UCSD-AML1 (cell line): ENCODE data around the gene SLC18A2.

Experiments
- DNase-seq: peaks from one replicate; lab custom pipeline; 2025; ENCODE audit not compliant: unreplicated experiment; lab: John Stamatoyannopoulos, UW

SLC18A2 gene

DNA sequence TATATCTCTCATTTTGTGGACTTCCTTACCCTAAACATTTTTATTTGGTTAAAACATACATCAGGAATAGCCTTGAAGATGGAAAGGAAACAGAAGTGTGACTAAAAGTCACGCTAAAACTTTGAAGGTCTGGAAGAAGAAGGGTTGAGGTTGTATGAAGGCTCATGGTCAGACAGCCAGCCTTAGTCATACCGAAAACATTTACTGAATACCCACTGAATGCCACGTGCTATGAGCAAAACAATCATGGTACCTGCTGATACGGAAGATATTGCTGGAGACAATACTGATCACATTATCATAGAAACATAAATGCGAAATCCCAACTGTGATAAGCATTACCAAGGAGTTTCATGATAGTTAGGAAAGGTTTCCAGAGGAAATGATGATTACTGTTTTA lies 70.3 kb downstream of the SLC18A2 start:
- no peak for DNase-seq

DNA sequence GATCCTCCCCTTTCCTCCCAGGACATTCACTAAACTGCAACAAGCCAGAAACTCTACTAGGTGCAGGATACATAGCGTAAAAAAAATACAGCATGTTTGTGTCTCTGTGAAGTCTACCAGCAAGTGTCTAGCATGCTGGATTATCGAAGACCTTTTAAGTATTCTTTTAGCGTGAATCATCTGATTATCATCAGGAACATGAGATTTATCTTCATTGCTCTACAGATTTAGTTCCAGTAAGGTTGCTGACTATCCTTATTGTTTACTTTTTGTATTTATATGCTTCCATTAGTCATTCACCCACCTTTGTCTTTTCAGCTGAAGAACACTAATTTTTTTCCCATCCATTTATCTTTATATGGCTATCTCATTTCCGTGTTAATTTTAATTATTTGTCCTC lies 71.5 kb downstream of the SLC18A2 start:
- DNase-seq = no peak

DNA sequence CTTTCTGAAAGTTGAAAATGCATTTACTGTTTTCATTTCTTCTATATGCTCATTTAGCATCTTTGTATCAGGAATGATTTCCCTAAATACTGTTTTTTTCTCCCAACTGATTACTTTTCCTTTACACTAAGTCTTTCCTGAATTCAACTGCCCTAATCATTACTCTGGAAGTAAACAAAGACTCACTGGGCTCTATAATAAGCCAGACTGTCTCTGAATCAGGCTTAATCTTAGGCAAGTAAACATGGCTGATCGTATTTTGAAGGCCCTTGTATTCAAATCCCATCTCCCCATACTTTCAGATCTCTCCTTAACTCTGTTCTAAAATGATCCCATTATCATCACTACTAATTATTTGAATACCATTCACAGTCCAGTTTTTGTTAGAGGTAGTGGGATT lies 72.7 kb downstream of the SLC18A2 start:
- no peak for DNase-seq

DNA sequence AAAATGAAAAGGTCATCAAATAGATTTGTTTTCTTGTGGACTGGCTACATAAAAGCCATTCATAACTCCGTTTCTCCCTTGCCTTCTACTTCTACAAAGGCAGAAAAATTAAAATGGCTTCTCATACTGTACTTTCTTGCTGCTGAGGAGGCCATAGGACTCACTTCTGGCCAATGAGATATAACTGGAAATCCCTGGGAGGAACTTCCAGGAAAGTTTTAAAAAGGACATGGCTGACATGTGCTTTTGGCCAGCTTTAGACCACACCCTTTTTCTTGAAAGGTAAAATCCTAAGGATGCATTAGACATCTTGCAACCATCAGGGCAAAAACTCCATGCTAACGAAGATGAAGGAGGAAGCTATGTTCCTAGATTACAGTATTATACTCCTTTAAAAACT lies 75.8 kb downstream of the SLC18A2 start:
- DNase-seq = no peak

DNA sequence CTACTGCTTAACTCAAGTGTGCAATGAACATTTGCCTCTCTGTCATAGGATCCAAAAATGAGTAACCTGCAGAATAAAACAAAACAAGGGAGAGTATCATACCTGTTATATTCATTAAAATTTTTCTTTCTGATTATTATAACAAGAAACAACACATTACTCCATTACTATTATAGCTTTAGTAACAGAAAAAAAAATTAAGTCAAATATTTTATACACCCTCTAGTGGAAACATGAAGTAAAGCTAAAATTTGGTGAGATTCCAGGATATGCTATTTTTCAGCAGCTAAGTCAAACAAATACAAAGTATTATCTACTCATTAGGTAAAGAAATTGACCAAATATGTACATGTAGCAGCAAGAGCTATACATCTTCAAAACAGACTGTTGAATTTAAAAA lies 78.0 kb downstream of the SLC18A2 start:
- no peak for DNase-seq

DNA sequence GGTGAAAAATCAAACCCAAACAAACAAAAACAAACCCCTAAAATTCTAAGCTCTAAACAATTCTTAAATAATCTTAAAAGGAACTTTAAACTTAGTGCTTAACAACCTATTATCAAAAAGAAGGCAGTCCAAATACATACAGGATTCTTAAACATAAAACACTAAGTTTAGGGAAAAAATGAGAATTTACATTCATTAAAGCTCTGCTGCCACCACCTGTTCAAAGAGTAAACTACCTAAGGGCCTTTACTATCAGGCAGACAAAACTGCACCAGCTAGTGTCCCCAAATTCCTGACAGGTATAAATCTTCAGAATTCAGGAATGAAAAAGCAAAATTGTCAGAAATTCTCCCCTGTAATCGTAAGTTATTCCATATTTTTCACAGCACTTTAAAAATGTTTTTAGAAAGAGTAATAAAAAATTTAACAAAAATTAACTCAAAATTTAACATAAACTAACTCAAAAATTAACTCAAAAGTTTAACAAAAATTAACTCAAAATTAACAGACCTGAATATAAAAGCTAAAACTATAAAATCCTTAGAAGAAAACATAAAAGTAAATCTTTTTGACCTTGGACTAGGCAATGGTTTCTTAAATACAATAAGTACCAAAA lies 79.2 kb downstream of the SLC18A2 start:
- DNase-seq = no peak

DNA sequence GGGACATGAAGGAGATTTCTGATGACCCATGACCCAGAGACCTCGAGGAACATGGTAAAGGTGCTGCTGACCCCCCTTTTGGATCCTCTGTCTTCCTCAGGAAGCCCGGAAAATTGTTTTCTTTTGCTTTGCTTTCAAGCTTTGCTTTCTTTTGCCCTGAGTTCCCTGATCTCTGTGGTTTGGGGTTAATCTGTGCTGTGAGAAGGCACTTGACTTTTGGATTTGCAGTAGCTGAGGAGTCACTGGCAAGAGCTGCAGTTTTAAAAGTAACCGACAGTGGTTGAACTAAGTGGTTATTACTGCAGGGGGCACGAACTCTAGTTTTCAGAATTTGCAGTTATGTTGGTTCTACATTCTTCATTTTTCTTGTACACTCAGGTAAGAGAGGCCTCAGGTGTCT lies 81.3 kb downstream of the SLC18A2 start:
- DNase-seq = no peak

DNA sequence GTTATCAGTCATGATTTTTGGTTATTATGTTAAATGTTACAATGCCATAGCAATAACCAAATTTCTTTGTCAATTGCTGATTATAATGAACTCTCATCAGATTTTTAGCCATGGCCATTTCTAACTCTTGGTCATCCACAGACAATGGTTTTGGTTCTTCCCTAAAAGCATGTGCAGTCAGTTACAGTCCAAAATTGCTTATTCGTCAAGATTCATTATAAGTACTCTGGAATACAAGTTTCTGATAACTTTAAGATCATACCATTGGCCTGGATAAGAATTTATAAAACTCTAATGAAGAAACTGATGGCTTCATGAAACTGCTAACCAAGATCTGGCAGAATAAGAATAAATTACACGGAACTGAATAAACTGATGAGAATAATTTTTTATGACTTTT lies 83.5 kb downstream of the SLC18A2 start:
- no peak for DNase-seq

DNA sequence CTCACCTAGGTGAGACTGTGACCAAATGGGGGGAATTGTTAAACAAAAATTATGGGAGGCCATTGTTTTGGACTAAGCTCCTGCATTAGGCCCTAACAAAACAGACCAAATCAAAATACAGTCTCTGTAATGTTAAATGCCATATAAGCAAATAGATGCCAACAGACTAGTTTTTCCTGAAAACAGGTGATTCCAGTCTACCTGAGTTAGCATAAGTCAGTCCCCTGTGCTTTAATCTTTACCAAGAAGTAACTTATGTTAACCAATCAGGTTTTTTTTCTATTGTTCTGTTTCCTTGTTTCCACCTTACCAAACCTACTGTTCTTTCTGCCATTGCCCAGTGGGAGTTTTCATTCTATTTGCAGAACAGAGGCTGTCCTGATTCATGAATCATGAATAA lies 86.3 kb downstream of the SLC18A2 start:
- no peak for DNase-seq
